Raji (cell line): ENCODE measurements around the gene RGS11.

ENCODE experiments used
- POLR2A ChIP-seq: IDR thresholded peaks from 2 replicates; pipeline ENCODE4 v1.6.1; 2011; ENCODE audit warnings: low read depth, low read length, control low read depth; ENCODE audit not compliant: insufficient read depth

RGS11 gene

GRCh38 chr16:275786-276232 lies at the start of gene RGS11:
Gene RGS11 (minus strand): TSS chr16:275944. CDS start chr16:275911, 33 bp downstream.
- no peak for TF ChIP-seq POLR2A

- TF ChIP-seq POLR2A = no peak
Observed at GRCh38 chr16:324451-325334, 48.9 kb upstream of the RGS11 start.

- TF ChIP-seq POLR2A = no peak
Observed at GRCh38 chr16:324201-324450, 48.4 kb upstream of the RGS11 start.

GRCh38 chr16:322476-323143 lies 46.9 kb upstream of the RGS11 start:
- no peak for TF ChIP-seq POLR2A

- TF ChIP-seq POLR2A = no peak
Observed at GRCh38 chr16:321532-321931, 45.8 kb upstream of the RGS11 start.

- no peak for TF ChIP-seq POLR2A
Observed at GRCh38 chr16:320206-320605, 44.5 kb upstream of the RGS11 start.

GRCh38 chr16:318628-319027 lies 42.9 kb upstream of the RGS11 start:
- TF ChIP-seq POLR2A = no peak

- no peak for TF ChIP-seq POLR2A
Observed at GRCh38 chr16:317583-317982, 41.8 kb upstream of the RGS11 start.

GRCh38 chr16:316741-317464 lies 41.2 kb upstream of the RGS11 start:
- TF ChIP-seq POLR2A = no peak

GRCh38 chr16:314795-315299 lies 39.1 kb upstream of the RGS11 start:
- TF ChIP-seq POLR2A = no peak

- TF ChIP-seq POLR2A = no peak
Observed at GRCh38 chr16:314351-314750, 38.6 kb upstream of the RGS11 start.

- no peak for TF ChIP-seq POLR2A
Observed at GRCh38 chr16:311725-312124, 36.0 kb upstream of the RGS11 start.

GRCh38 chr16:309476-309875 lies 33.7 kb upstream of the RGS11 start:
- no peak for TF ChIP-seq POLR2A

- TF ChIP-seq POLR2A = no peak
Observed at GRCh38 chr16:307691-308312, 32.1 kb upstream of the RGS11 start.

GRCh38 chr16:306911-307370 lies 31.2 kb upstream of the RGS11 start:
- no peak for TF ChIP-seq POLR2A
